B cell (primary cell): ENCODE data around the gene RALA.

Experiments used
- CTCF ChIP-seq: fragments of 200-600 bp; IDR thresholded peaks from one replicate; pipeline ENCODE4 v1.8.0; 2022; ENCODE audit warnings: antibody characterized with exemption, mild to moderate bottlenecking
- EZH2 ChIP-seq: IDR thresholded peaks from 2 replicates; pipeline ENCODE4 v1.6.1; 2012; ENCODE audit warnings: borderline replicate concordance, low read depth, mild to moderate bottlenecking, moderate library complexity, low read length; ENCODE audit not compliant: insufficient read depth, poor library complexity, severe bottlenecking

- TF ChIP-seq CTCF (no peak), EZH2 (no peak)
These were observed 97.2 kb downstream of the RALA start for GRCh38 chr7:39720586-39720985.
